Measurements from ENCODE around the gene CDKN2AIPNL. TPM values are rescaled to one million over a fixed set of nuclear protein-coding genes. Genes with fewer than 3 reads are reported as not detected.

CDKN2AIPNL gene
- total and polyA plus RNA-seq, 2 of the 13 experiments (the other 11 are each of a cell fraction or from before 2014, with no cell fraction given): 17.4 to 46.5 TPM

DNA sequence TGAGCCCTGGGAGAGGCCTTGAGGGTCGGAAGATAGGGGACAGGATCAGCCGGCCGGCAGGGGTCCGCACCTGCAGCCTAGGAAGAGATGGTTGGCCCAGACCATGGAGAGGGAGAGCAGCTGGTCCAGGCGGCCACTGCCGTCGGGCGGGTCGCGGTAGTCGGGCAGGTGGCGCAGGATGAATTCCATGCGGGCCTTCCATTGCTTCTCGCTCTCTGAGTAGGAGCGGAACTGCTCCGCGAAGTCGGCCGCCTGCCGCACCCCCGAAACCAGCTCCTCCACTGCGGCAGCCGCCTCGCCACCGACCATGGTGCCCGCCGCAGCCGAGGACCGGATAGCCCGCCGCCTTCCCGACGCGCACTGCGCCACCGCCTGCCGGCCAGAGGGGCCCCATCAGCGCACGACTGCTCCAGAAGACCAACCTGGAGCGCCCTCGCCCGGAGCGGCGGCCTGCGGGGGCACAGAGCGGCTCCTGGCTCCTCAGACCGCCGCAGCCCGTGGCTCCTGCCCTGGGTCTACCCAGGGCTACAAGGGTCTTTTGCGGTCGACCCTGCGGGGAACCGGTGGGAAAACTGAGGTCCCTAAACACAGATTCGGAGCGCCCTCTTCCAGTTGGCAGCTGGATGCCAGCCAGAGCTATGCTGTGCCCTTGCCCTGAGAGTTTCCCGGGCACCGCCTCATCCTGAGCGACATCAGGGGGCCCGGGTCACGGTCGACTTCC, at the start of gene CDKN2AIPNL (continued):
- TF ChIP-seq, protein P1, sequence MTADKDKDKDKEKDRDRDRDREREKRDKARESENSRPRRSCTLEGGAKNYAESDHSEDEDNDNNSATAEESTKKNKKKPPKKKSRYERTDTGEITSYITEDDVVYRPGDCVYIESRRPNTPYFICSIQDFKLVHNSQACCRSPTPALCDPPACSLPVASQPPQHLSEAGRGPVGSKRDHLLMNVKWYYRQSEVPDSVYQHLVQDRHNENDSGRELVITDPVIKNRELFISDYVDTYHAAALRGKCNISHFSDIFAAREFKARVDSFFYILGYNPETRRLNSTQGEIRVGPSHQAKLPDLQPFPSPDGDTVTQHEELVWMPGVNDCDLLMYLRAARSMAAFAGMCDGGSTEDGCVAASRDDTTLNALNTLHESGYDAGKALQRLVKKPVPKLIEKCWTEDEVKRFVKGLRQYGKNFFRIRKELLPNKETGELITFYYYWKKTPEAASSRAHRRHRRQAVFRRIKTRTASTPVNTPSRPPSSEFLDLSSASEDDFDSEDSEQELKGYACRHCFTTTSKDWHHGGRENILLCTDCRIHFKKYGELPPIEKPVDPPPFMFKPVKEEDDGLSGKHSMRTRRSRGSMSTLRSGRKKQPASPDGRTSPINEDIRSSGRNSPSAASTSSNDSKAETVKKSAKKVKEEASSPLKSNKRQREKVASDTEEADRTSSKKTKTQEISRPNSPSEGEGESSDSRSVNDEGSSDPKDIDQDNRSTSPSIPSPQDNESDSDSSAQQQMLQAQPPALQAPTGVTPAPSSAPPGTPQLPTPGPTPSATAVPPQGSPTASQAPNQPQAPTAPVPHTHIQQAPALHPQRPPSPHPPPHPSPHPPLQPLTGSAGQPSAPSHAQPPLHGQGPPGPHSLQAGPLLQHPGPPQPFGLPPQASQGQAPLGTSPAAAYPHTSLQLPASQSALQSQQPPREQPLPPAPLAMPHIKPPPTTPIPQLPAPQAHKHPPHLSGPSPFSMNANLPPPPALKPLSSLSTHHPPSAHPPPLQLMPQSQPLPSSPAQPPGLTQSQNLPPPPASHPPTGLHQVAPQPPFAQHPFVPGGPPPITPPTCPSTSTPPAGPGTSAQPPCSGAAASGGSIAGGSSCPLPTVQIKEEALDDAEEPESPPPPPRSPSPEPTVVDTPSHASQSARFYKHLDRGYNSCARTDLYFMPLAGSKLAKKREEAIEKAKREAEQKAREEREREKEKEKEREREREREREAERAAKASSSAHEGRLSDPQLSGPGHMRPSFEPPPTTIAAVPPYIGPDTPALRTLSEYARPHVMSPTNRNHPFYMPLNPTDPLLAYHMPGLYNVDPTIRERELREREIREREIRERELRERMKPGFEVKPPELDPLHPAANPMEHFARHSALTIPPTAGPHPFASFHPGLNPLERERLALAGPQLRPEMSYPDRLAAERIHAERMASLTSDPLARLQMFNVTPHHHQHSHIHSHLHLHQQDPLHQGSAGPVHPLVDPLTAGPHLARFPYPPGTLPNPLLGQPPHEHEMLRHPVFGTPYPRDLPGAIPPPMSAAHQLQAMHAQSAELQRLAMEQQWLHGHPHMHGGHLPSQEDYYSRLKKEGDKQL (CRISPR knock-in tag; IDR thresholded peaks at IDR 0.05; ENCODE audit: low read depth): peak; percentile 69; the same call in 1 of the 2 replicates
- peak; percentile 64; the same call in 1 of the 2 replicates for TF ChIP-seq HIVEP1 (CRISPR knock-in tag; IDR thresholded peaks at IDR 0.05)
- no peak for TF ChIP-seq ZNF292 (CRISPR knock-in tag; IDR thresholded peaks at IDR 0.05; ENCODE audit: borderline replicate concordance, low read depth)
- TF ChIP-seq, protein P2, sequence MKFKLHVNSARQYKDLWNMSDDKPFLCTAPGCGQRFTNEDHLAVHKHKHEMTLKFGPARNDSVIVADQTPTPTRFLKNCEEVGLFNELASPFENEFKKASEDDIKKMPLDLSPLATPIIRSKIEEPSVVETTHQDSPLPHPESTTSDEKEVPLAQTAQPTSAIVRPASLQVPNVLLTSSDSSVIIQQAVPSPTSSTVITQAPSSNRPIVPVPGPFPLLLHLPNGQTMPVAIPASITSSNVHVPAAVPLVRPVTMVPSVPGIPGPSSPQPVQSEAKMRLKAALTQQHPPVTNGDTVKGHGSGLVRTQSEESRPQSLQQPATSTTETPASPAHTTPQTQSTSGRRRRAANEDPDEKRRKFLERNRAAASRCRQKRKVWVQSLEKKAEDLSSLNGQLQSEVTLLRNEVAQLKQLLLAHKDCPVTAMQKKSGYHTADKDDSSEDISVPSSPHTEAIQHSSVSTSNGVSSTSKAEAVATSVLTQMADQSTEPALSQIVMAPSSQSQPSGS (CRISPR knock-in tag; IDR thresholded peaks at IDR 0.05): peak; percentile 93
- no peak for TF ChIP-seq ARNTL (CRISPR knock-in tag; IDR thresholded peaks at IDR 0.05)
- no peak for TF ChIP-seq HHEX (CRISPR knock-in tag; IDR thresholded peaks at IDR 0.05)
- TF ChIP-seq, protein P3, sequence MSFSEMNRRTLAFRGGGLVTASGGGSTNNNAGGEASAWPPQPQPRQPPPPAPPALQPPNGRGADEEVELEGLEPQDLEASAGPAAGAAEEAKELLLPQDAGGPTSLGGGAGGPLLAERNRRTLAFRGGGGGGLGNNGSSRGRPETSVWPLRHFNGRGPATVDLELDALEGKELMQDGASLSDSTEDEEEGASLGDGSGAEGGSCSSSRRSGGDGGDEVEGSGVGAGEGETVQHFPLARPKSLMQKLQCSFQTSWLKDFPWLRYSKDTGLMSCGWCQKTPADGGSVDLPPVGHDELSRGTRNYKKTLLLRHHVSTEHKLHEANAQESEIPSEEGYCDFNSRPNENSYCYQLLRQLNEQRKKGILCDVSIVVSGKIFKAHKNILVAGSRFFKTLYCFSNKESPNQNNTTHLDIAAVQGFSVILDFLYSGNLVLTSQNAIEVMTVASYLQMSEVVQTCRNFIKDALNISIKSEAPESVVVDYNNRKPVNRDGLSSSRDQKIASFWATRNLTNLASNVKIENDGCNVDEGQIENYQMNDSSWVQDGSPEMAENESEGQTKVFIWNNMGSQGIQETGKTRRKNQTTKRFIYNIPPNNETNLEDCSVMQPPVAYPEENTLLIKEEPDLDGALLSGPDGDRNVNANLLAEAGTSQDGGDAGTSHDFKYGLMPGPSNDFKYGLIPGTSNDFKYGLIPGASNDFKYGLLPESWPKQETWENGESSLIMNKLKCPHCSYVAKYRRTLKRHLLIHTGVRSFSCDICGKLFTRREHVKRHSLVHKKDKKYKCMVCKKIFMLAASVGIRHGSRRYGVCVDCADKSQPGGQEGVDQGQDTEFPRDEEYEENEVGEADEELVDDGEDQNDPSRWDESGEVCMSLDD (CRISPR knock-in tag; IDR thresholded peaks at IDR 0.05; ENCODE audit: borderline replicate concordance): peak; percentile 55; the same call in 1 of the 2 replicates
- no peak for TF ChIP-seq ZNF10 (CRISPR knock-in tag; IDR thresholded peaks at IDR 0.05; ENCODE audit: borderline replicate concordance, low read depth)
- TF ChIP-seq, protein P4, sequence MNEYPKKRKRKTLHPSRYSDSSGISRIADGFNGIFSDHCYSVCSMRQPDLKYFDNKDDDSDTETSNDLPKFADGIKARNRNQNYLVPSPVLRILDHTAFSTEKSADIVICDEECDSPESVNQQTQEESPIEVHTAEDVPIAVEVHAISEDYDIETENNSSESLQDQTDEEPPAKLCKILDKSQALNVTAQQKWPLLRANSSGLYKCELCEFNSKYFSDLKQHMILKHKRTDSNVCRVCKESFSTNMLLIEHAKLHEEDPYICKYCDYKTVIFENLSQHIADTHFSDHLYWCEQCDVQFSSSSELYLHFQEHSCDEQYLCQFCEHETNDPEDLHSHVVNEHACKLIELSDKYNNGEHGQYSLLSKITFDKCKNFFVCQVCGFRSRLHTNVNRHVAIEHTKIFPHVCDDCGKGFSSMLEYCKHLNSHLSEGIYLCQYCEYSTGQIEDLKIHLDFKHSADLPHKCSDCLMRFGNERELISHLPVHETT (CRISPR knock-in tag; conservative IDR thresholded peaks at IDR 0.05): peak; percentile 92
- TF ChIP-seq DMAP1 (CRISPR knock-in tag; IDR thresholded peaks at IDR 0.05): peak; percentile 92
- TF ChIP-seq SALL2 (CRISPR knock-in tag; IDR thresholded peaks at IDR 0.05): peak; percentile 92
- TF ChIP-seq, protein P5, sequence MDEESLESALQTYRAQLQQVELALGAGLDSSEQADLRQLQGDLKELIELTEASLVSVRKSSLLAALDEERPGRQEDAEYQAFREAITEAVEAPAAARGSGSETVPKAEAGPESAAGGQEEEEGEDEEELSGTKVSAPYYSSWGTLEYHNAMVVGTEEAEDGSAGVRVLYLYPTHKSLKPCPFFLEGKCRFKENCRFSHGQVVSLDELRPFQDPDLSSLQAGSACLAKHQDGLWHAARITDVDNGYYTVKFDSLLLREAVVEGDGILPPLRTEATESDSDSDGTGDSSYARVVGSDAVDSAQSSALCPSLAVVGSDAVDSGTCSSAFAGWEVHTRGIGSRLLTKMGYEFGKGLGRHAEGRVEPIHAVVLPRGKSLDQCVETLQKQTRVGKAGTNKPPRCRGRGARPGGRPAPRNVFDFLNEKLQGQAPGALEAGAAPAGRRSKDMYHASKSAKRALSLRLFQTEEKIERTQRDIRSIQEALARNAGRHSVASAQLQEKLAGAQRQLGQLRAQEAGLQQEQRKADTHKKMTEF (CRISPR knock-in tag; IDR thresholded peaks at IDR 0.05): peak; percentile 99
- TF ChIP-seq PRMT3 (CRISPR knock-in tag; IDR thresholded peaks at IDR 0.05; ENCODE audit: borderline replicate concordance, low read depth): peak; percentile 83; the same call in 1 of the 2 replicates
- no peak for TF ChIP-seq NFE2L2 (IDR thresholded peaks at IDR 0.05; ENCODE audit: low read length)
- peak; percentile 93; the same call in 1 of the 2 replicates for TF ChIP-seq RARG (CRISPR knock-in tag; IDR thresholded peaks at IDR 0.05; ENCODE audit: low read depth)
- no peak for TF ChIP-seq FOXK2 (IDR thresholded peaks at IDR 0.05)
- peak; percentile 59; the same call in 1 of the 2 replicates for TF ChIP-seq GZF1 (CRISPR knock-in tag; IDR thresholded peaks at IDR 0.05)

All from HepG2 (cell line).